Stimulated activated effector memory CD8-positive, alpha-beta T cell treated with anti-CD3 and anti-CD28 coated beads, Interleukin-12 subunit alpha, Interleukin-12 subunit beta, amount 100 ng/mL, for 72 hours (primary cell): ENCODE data around the gene SNIP1.
A peak's percentile ranks its signal among the peaks of the same experiment; 100 is the strongest.
"Not testable (repeated sequence)": the region's sequence is repeated elsewhere in the genome, so short reads cannot be mapped to it uniquely, and the experiment has no call there.

Experiments used
- ATAC-seq: fragments of 150-1000 bp; cut with Tn5 transposase; 2 replicates; pipeline ENCODE4 v1.10.0; 2021
- DNase-seq, 2 donors: peaks; one replicate each; pipeline ENCODE4 v3.0.0; 2021 to 2022; ENCODE audit warnings: low spot score in 2 of 2
- H3K27ac Mint-ChIP-seq: one replicate; pipeline ENCODE4 v1.8.0; 2022; ENCODE audit warnings: mild to moderate bottlenecking, mixed read lengths
- H3K36me3 Mint-ChIP-seq: one replicate; pipeline ENCODE4 v1.8.0; 2022; ENCODE audit warnings: mild to moderate bottlenecking, mixed read lengths
- H3K4me1 Mint-ChIP-seq: one replicate; pipeline ENCODE4 v1.8.0; 2022; ENCODE audit warnings: mixed read lengths
- H3K4me3 Mint-ChIP-seq: one replicate; pipeline ENCODE4 v1.8.0; 2022; ENCODE audit warnings: mild to moderate bottlenecking, mixed read lengths
- H3K9me3 Mint-ChIP-seq: one replicate; pipeline ENCODE4 v1.8.0; 2022; ENCODE audit warnings: mixed read lengths

The SNIP1 gene

GRCh38 chr1:37537378-37537777 lies 16.7 kb downstream of the SNIP1 start:
- H3K27ac Mint-ChIP-seq: peak overlapping the region; percentile 39
- ATAC-seq (peak; percentile 96), DNase-seq (no peak)
- no peaks in the 10 kb centered on the region for H3K9me3 Mint-ChIP-seq
- peaks cover 30% of the 10 kb centered on the region for H3K4me1 Mint-ChIP-seq
- no peak overlapping the region for H3K4me3 Mint-ChIP-seq
- peaks cover 85% of the 10 kb centered on the region for H3K36me3 Mint-ChIP-seq

DNA sequence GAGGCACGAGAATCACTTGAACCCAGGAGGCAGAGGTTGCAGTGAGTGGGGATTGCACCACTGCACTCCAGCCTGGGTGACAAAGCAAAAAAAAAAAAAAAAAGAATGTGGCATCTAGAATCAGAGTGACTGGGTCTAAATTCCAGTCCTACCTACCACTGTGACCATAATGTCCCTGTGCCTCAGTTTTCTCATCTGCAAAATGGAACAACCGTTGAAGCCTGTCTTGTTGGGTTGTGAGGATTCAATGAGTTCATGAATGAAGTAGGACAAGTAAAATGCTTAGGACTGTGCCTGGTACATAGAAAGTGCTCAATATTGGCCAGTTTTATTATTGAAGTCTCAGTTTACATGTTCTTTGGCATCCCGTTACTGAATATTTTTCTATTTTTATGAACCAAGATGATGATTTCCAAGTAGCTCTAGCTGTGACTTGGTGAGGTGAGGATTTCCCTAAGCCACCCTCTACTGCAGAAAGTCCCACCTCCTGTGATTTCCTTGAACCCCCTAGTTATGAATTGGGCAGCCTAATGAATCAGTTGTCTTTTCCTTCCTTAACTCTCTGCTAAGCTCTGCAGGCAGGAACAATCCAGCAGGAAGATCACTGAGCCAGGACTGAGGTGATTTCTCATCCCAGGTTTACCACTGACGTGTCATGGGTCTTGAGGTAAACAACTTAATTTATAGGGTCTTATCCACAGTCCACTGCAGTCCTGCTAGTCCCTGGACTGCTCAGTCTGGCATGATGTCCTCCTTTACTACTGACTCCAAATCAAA lies 20.6 kb downstream of the SNIP1 start:
- H3K4me3 Mint-ChIP-seq: no peak overlapping the region
- DNase-seq (no peak), ATAC-seq (no peak)
- peaks cover 46% of the 10 kb centered on the region for H3K36me3 Mint-ChIP-seq
- H3K9me3 Mint-ChIP-seq: no peaks in the 10 kb centered on the region
- H3K4me1 Mint-ChIP-seq: peaks cover 30% of the 10 kb centered on the region
- H3K27ac Mint-ChIP-seq: peak overlapping the region; percentile 70

- H3K27ac Mint-ChIP-seq, ATAC-seq, H3K9me3 Mint-ChIP-seq, DNase-seq, H3K4me3 Mint-ChIP-seq: not testable (repeated sequence)
- Mint-ChIP-seq H3K36me3 (peaks cover 37% of the 10 kb centered on the region), H3K4me1 (peaks cover 23% of the 10 kb centered on the region)
Measured at GRCh38 chr1:37532418-37533156, 21.5 kb downstream of the SNIP1 start.

DNA sequence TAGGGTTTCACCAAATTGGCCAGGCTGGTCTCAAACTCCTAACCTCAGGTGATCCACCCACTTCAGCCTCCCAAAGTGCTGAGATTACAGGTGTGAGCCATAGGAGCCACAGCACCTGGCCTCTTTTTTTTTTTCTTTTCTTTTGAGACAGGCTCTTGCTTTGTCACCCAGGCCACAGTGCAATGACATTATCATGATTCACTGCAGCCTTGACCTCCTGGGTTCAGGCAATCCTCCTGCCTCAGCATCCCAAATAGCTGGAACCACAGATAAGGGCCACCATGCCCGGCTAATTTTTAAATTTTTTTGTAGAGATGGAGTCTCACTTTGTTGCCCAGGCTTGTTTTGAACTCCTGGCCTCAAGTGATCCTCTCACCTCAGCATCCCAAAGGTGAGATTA lies 24.2 kb downstream of the SNIP1 start:
- not testable (repeated sequence) for ATAC-seq, H3K4me1 Mint-ChIP-seq, H3K9me3 Mint-ChIP-seq, DNase-seq, H3K27ac Mint-ChIP-seq, H3K4me3 Mint-ChIP-seq
- peaks cover 10% of the 10 kb centered on the region for H3K36me3 Mint-ChIP-seq

- ATAC-seq: peak; percentile 51
- Mint-ChIP-seq H3K9me3 (no peaks in the 10 kb centered on the region), H3K4me3 (peak overlapping the region; percentile 89), H3K27ac (peak overlapping the region; percentile 95), H3K4me1 (peaks cover 24% of the 10 kb centered on the region), H3K36me3 (peaks cover 7% of the 10 kb centered on the region)
- peak in 1 of 2 donors; percentile 58 for DNase-seq
Measured at GRCh38 chr1:37519613-37520012, 34.5 kb downstream of the SNIP1 start.

- ATAC-seq, H3K9me3 Mint-ChIP-seq: not testable (repeated sequence)
- DNase-seq: peak; percentile 39 to 78
- peak overlapping the region; percentile 95 for H3K27ac Mint-ChIP-seq
- peaks cover 10% of the 10 kb centered on the region for H3K36me3 Mint-ChIP-seq
- H3K4me1 Mint-ChIP-seq: peaks cover 26% of the 10 kb centered on the region
- H3K4me3 Mint-ChIP-seq: peak overlapping the region; percentile 89
Measured at GRCh38 chr1:37518929-37519328, 35.2 kb downstream of the SNIP1 start.

- Mint-ChIP-seq H3K4me1 (peaks cover 33% of the 10 kb centered on the region), H3K36me3 (peaks cover 17% of the 10 kb centered on the region), H3K27ac (peak overlapping the region; percentile 95)
- ATAC-seq, DNase-seq, H3K4me3 Mint-ChIP-seq, H3K9me3 Mint-ChIP-seq: not testable (repeated sequence)
Measured at GRCh38 chr1:37518241-37518640, 35.9 kb downstream of the SNIP1 start.

DNA sequence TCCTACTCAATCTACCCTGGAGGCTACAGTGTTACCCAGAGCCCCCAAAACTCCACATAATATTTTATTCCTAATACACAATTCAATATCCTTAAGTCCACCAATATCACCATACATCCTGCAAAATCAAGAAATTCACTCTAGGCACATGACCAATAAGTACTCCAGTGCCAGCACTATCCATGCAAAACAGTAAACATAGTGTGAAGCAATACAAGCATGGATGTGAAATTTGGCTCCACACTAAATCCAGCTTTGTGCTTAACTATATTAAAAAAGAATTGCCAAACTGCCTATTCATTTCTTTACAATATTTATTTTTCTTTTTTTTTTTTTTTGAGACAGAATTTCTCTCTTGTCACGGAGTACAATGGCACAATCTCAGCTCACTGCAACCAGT lies 36.5 kb downstream of the SNIP1 start:
- H3K36me3 Mint-ChIP-seq: peaks cover 24% of the 10 kb centered on the region
- H3K4me3 Mint-ChIP-seq: no peak overlapping the region
- ATAC-seq (no peak), DNase-seq (no peak)
- no peak overlapping the region for H3K27ac Mint-ChIP-seq
- peaks cover 40% of the 10 kb centered on the region for H3K4me1 Mint-ChIP-seq
- no peaks in the 10 kb centered on the region for H3K9me3 Mint-ChIP-seq

DNA sequence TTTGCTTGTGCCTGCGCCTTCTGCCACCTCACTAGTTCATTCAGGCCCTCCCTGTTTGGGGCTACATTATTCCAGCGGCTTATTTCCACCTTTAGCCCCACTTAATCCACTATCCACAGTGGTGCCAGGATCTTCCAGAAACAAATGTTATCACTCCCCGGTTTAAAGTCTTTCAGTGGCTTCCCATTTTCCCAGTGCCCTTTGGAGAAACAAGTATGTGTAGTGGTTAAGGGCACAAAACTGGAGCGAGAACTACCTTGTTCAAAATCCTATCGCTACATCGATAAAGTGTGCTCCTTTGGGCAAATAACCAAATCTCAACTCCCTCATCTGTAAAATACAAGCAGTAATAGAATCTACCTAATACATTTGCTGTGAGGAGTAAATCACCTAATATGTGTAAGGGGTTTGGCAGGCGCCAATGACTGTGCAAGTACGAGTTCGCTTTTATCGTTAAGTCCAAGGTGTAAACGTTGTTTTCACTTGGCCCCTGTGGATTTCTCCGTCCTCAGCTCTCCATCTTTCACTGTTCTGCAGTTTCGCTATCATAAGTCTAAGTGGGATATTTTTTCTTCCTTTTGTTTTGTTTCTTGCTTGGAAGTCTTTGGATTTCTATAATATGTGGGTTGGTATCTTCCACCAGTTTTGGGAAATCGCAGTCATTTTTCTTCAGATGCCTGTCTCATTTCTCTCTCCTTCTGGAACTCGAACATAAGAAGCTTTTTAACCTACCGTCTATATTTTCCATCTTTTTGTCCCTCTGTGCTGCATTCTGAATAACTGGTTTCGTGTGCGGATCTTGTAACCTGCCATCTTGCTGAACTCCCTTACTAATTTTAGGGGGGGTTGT lies 38.7 kb downstream of the SNIP1 start:
- no peaks in the 10 kb centered on the region for H3K9me3 Mint-ChIP-seq
- peak overlapping the region; percentile 93 for H3K4me3 Mint-ChIP-seq
- H3K27ac Mint-ChIP-seq: peak overlapping the region; percentile 94
- H3K4me1 Mint-ChIP-seq: peaks cover 46% of the 10 kb centered on the region
- ATAC-seq (no peak), DNase-seq (no peak)
- peaks cover 45% of the 10 kb centered on the region for H3K36me3 Mint-ChIP-seq

GRCh38 chr1:37514350-37515184 lies 39.5 kb downstream of the SNIP1 start, which contains the start of gene MEAF6:
Gene MEAF6, minus strand, starts transcription at chr1:37514766. Its CDS starts 20 bp downstream, at chr1:37514746.
- peaks cover 54% of the 10 kb centered on the region for H3K36me3 Mint-ChIP-seq
- peaks cover 41% of the 10 kb centered on the region for H3K4me1 Mint-ChIP-seq
- H3K4me3 Mint-ChIP-seq: peak within 1 kb of the TSS; percentile 93
- DNase-seq (peak; percentile 84 to 92), ATAC-seq (peak; percentile 95)
- peak within 1 kb of the TSS; percentile 94 for H3K27ac Mint-ChIP-seq
- no peaks in the 10 kb centered on the region for H3K9me3 Mint-ChIP-seq

DNA sequence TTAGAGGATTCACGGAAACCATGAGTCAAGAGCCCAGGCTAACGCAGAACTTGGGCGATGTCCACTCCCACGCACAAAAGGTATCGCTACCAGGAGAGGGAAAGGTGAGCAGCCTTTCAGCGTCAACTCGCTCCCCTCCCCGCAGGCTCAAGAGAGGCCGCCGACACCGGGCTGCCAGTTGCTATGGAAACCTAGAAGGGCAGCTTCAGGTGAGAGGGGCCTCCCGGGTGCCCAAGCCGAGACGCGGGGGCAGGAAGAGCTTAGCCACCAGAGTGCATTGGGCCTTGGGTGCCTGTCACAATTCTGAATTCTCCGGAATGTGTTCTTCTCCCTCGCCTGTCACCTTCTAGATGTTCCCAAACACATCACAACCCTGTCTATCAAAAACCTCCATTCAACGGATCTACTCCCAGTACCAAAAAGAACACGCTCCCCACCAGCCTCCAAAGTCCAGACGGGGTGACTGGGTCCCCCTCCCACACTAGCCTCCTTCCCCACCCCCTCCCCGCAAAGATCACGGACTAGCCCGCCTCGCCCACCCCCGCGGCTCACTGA lies 40.2 kb downstream of the SNIP1 start:
- H3K36me3 Mint-ChIP-seq: peaks cover 61% of the 10 kb centered on the region
- peaks cover 41% of the 10 kb centered on the region for H3K4me1 Mint-ChIP-seq
- ATAC-seq: peak; percentile 57
- no peaks in the 10 kb centered on the region for H3K9me3 Mint-ChIP-seq
- DNase-seq: peak; percentile 35 to 75
- H3K4me3 Mint-ChIP-seq: peak overlapping the region; percentile 93
- H3K27ac Mint-ChIP-seq: peak overlapping the region; percentile 94

GRCh38 chr1:37509181-37509580 lies 44.9 kb downstream of the SNIP1 start:
- DNase-seq (no peak), ATAC-seq (no peak)
- no peak overlapping the region for H3K4me3 Mint-ChIP-seq
- peak overlapping the region; percentile 23 for H3K27ac Mint-ChIP-seq
- H3K36me3 Mint-ChIP-seq: peaks cover 100% of the 10 kb centered on the region
- no peaks in the 10 kb centered on the region for H3K9me3 Mint-ChIP-seq
- H3K4me1 Mint-ChIP-seq: peaks cover 31% of the 10 kb centered on the region

DNA sequence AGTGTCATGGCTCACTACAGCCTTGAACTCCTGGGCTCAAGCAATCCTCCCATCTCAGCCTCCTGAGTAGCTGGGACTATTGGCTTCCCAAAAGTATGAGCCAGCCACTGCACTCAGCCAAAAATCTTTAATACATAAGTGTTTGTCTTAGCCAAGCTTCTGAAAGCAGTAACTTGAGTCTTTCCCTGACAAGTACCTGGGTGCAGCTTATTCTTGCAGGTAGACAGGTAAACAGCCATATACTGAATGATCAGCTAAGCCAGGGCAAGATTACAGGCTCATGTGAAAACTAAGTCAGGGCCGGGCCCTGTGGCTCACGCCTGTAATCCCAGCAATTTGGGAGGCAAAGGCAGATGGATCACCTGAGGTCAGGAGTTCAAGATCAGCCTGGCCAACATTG lies 47.4 kb downstream of the SNIP1 start:
- ATAC-seq: no peak
- no peak for DNase-seq
- H3K4me3 Mint-ChIP-seq: no peak overlapping the region
- peaks cover 11% of the 10 kb centered on the region for H3K4me1 Mint-ChIP-seq
- peak overlapping the region; percentile 74 for H3K27ac Mint-ChIP-seq
- H3K36me3 Mint-ChIP-seq: peaks cover 100% of the 10 kb centered on the region
- no peaks in the 10 kb centered on the region for H3K9me3 Mint-ChIP-seq

DNA sequence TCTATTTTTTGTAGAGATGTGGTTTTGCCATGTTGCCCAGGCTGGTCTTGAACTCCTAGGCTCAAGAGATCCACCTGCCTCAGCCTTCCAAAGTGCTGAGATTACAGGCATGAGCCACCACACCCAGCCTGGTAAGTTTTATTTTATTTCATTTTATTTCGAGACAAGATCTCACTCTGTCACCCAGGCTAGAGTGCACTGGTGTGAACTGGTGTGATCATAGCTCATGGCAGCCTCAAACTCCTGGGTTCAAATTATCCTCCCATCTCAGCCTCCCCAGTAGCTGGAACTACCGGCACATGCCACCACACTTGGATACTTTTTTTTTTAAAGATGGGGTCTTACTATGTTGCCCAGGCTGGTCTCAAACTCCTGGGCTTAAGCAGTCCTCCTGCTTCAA lies 51.3 kb downstream of the SNIP1 start:
- not testable (repeated sequence) for ATAC-seq, H3K4me3 Mint-ChIP-seq, DNase-seq, H3K9me3 Mint-ChIP-seq, H3K4me1 Mint-ChIP-seq
- peaks cover 97% of the 10 kb centered on the region for H3K36me3 Mint-ChIP-seq
- H3K27ac Mint-ChIP-seq: peak overlapping the region; percentile 52
